Endothelial cell (in vitro differentiated cells): ENCODE data around the gene PRELID3B. TPM values are rescaled to one million over a fixed set of nuclear protein-coding genes. Genes with fewer than 3 reads are reported as not detected.

Experiments
- DNase-seq: peaks from one replicate; pipeline ENCODE4 v3.0.0; 2021; ENCODE audit warnings: low spot score
- H3K27ac Mint-ChIP-seq: one replicate; pipeline ENCODE4 v1.8.0; 2021; ENCODE audit warnings: mixed read lengths, inconsistent platforms; ENCODE audit not compliant: unreplicated experiment
- H3K27me3 Mint-ChIP-seq: one replicate; pipeline ENCODE4 v1.8.0; 2021; ENCODE audit warnings: mild to moderate bottlenecking, moderate library complexity, mixed read lengths, inconsistent platforms; ENCODE audit not compliant: unreplicated experiment
- H3K36me3 Mint-ChIP-seq: one replicate; pipeline ENCODE4 v1.8.0; 2021; ENCODE audit warnings: mild to moderate bottlenecking, low read depth, mixed read lengths, inconsistent platforms; ENCODE audit not compliant: unreplicated experiment
- H3K4me1 Mint-ChIP-seq: one replicate; pipeline ENCODE4 v1.8.0; 2021; ENCODE audit warnings: mild to moderate bottlenecking, mixed read lengths, inconsistent platforms; ENCODE audit not compliant: unreplicated experiment
- H3K4me3 Mint-ChIP-seq: one replicate; pipeline ENCODE4 v1.8.0; 2021; ENCODE audit warnings: mild to moderate bottlenecking, mixed read lengths, inconsistent platforms; ENCODE audit not compliant: unreplicated experiment
- H3K9me3 Mint-ChIP-seq: one replicate; pipeline ENCODE4 v1.8.0; 2021; ENCODE audit warnings: mixed read lengths, inconsistent platforms; ENCODE audit not compliant: unreplicated experiment
- total RNA-seq: library from RNA; stranded (reverse); fragmentation: NEBNext Ultra II Directional; extraction: Animal tissue kit (Norgen Biotek cat#: 25700); gene quantifications from one replicate; pipeline ENCODE4 v1.2.1, GENCODE V29; 2021; ENCODE audit not compliant: unreplicated experiment
- TF ChIP-seq, protein P1 (sequence below): fragments of 200-600 bp; sonication (generic); IDR thresholded peaks from one replicate; pipeline ENCODE4 v1.5.0; 2021; ENCODE audit warnings: antibody characterized with exemption; ENCODE audit not compliant: unreplicated experiment

Gene PRELID3B
- total RNA-seq, 1 donor from 2014 or later, result 40.2 TPM

DNA sequence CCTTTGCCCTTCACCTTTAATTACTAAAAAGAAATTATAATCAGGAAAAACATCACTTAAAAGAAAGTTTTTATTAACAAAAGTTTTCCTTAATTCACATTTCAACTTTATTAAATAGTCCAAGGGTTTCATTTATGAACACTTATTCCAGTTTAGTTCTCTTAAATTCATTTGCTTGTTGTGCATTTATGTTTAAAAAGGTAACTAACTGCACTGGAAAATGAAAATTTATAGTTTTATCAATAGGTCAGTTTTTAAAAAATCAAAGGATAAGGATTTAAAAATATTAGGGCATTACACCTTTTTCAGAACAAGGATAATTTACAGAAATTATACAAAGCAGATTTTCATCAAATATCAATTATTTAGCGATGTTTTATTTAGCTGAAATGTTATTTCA is 9.5 kb downstream of the PRELID3B start:
- DNase-seq, result no peak
- Mint-ChIP-seq H3K27me3 (peaks cover 2% of the 10 kb centered on the region), H3K36me3 (peaks cover 37% of the 10 kb centered on the region), H3K9me3 (no peaks in the 10 kb centered on the region), H3K27ac (peak overlapping the region; percentile 98), H3K4me3 (peak overlapping the region; percentile 97), H3K4me1 (peaks cover 28% of the 10 kb centered on the region)
- TF ChIP-seq, protein P1, sequence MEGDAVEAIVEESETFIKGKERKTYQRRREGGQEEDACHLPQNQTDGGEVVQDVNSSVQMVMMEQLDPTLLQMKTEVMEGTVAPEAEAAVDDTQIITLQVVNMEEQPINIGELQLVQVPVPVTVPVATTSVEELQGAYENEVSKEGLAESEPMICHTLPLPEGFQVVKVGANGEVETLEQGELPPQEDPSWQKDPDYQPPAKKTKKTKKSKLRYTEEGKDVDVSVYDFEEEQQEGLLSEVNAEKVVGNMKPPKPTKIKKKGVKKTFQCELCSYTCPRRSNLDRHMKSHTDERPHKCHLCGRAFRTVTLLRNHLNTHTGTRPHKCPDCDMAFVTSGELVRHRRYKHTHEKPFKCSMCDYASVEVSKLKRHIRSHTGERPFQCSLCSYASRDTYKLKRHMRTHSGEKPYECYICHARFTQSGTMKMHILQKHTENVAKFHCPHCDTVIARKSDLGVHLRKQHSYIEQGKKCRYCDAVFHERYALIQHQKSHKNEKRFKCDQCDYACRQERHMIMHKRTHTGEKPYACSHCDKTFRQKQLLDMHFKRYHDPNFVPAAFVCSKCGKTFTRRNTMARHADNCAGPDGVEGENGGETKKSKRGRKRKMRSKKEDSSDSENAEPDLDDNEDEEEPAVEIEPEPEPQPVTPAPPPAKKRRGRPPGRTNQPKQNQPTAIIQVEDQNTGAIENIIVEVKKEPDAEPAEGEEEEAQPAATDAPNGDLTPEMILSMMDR, result no peak

DNA sequence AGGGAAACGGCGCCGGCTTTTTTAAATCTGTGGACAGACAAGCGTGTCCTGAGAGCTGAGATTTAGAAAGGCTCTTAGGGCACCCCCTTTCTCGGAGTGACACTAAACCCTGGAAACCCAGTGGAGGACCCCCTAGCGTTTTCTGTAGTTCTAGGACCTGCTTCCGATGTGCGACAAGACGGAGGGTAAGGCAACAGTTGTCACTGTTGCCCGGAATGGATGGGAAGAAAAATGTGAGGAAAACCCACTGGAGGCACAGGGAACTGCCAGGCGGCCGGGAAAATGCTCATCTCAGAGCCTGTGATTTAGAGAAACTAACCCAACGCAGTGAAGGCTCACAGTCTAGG is 9.9 kb downstream of the PRELID3B start:
- Mint-ChIP-seq H3K4me3 (peak overlapping the region; percentile 97), H3K4me1 (peaks cover 30% of the 10 kb centered on the region), H3K36me3 (peaks cover 36% of the 10 kb centered on the region), H3K9me3 (no peaks in the 10 kb centered on the region), H3K27me3 (peaks cover 2% of the 10 kb centered on the region), H3K27ac (peak overlapping the region; percentile 98)
- peak; percentile 41 for DNase-seq
- TF ChIP-seq, protein P1, result no peak

DNA sequence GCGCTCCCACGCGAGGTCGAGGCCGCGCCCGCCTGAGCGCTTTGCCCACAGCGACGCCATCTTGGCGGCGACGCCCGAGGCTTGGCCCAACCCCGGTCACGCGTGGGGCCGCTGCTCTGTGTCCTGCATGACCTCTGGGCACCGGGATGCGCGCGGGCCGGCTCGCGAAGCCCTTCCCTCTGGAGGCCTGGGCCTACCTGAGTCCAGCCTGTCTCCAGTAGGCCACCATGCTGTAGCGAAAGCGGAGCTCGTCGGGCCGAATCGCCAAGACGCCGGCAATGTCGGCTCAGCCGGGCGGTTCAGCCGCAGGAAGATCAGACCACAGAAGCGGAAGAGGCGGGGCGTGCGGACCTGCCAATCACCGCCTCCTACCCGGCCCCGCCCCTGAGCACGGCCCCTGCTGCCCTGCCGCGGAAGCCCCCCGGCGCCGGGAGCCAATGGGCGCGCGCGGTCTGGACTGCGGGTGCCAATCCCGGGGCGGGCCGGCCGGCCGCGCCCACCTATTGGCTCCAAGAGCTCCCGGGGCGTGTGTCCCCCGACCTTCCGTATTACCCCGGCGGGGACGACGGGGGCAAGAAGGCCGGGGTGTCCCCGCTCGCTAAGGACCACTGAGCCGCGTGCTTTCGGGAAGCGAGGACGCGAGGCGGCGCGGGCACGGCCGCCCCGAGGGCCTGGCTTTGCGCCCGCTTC is 10.4 kb downstream of the PRELID3B start, which contains the start of gene ATP5F1E:
TSS of gene ATP5F1E (minus strand) at position 313 of the 690 bp plus-strand sequence. CDS start at position 229, 84 bp downstream.
- peak within 1 kb of the TSS; percentile 97 for H3K4me3 Mint-ChIP-seq
- H3K36me3 Mint-ChIP-seq, result peaks cover 38% of the 10 kb centered on the region
- H3K27me3 Mint-ChIP-seq, result peaks cover 2% of the 10 kb centered on the region
- H3K27ac Mint-ChIP-seq, result peak within 1 kb of the TSS; percentile 98
- H3K4me1 Mint-ChIP-seq, result peaks cover 34% of the 10 kb centered on the region
- DNase-seq, result peak; percentile 98
- TF ChIP-seq, protein P1, result no peak
- H3K9me3 Mint-ChIP-seq, result no peaks in the 10 kb centered on the region

DNA sequence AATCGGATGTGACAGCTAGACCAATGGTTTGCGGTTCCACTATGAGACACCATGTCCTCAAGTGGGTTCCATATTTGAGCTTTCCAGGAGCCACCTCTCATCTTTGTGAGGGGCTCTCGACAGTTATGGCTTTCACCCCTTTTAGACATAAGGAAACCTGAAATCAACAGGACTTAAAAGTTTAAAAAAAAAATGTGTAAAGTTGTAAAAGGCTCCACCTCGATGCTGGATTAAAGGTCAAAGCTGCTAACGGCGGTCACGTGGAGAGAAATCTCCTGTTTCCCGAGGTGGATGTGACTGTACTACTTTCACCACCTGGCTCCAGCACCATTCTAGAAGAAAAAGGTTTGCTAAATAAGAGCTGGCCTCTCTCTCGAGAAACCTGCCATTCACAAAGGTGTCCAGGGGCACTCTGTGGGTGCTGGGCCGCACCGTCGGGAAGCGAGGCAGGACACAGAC is 11.0 kb downstream of the PRELID3B start:
- TF ChIP-seq, protein P1, result no peak
- Mint-ChIP-seq H3K27ac (peak overlapping the region; percentile 48), H3K4me3 (peak overlapping the region; percentile 96), H3K4me1 (peaks cover 39% of the 10 kb centered on the region), H3K27me3 (peaks cover 2% of the 10 kb centered on the region), H3K36me3 (peaks cover 38% of the 10 kb centered on the region), H3K9me3 (no peaks in the 10 kb centered on the region)
- no peak for DNase-seq

DNA sequence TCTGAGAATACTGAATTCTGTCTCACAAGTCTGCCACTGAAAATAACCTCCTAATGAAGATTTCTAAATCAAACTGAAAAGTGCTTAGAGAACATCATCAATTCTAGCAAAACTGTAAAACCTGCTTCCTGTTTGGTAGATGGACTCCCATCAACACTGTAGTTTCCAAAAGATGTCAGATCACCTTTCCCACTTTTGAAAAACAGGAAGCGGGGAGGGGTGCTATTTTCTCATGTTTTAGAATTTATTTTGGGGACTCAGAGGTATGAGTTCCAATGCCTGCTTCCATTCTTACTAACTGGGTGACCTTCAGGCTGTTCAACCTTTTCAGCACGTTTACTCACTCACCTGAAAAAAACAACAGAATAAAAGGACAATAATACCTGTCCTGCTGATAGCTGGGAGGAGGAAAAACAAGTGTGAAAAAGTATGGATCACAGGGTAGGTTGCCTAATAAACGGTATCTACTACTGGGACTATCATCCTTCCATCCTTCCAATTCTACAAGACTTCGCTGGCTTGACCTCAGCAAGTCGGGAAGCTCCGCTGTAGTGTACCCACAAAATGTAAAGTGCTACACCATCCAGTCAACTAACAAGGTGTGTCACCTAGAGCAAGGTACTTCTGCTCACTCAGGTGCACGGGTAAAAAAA is 11.5 kb downstream of the PRELID3B start:
- Mint-ChIP-seq H3K36me3 (peaks cover 38% of the 10 kb centered on the region), H3K27me3 (peaks cover 2% of the 10 kb centered on the region), H3K4me1 (peaks cover 40% of the 10 kb centered on the region), H3K9me3 (no peaks in the 10 kb centered on the region), H3K4me3 (peak overlapping the region; percentile 96), H3K27ac (peak overlapping the region; percentile 18)
- DNase-seq, result no peak
- TF ChIP-seq, protein P1, result no peak
